ENCODE measurements around the gene CLSTN1.

Gene CLSTN1

DNA sequence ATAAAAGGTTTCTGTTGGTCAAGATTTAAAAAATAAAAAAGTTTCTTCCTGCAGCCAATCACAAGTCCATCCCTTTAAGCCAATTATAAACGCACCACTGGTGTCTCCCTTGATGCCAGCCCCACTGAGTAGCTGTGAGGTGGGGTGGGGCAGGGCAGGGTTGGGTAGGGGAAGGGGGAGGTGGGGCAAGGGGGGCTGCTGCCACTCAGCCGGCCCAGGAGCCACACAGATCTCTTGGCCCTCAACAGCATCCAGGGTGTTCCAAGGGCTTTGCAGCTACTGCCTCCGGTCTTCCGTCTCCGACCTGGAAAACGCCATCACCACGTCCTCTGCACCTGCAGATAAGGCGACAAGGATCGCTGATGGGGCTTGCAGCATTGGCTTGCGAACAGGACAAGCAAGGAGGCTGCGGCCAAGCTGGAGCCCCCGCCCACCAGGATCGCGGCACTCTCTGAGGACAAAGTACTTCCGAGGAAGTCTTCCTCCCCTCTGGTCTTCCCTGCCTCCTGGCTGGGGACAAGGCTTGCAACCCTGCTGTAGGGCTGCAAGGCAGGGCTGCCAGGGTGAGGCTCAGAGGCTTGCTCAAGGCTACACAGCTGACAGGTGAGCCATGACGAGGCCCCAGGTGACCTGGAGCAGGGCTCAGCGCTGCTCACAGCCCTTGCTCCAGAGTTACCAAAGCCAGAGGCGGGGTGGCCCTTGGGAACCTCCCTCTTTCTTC lies 26.8 kb upstream of the CLSTN1 start:
- no peak for DNase-seq (ENCODE audit: low spot score)

- peak; percentile 10 for DNase-seq (ENCODE audit: low spot score)
Observed at GRCh38 chr1:9849691-9850441, 26.1 kb upstream of the CLSTN1 start.

- DNase-seq (ENCODE audit: low spot score) = no peak
Observed at GRCh38 chr1:9848022-9848421, 24.3 kb upstream of the CLSTN1 start.

DNA sequence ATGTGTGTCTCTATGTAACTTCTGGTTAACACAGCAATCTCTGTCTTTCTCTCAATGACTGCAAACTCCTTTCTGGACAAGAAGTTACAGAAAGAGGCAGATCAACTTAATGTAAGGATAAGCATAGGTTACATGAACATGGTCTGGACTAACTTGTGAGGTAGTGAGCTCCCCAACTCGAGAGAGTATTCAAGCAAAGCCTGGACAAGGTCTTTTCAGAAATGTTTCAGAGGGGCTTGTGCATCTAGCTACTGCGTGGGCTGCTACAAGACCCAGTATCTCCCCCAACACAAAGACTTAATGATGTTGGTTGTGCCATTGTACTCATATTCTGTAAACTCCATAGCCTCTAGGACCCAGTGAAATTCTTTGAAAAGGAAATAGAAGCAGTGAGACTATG lies 23.5 kb upstream of the CLSTN1 start:
- no peak for DNase-seq (ENCODE audit: low spot score)

GRCh38 chr1:9846611-9847171 lies 22.9 kb upstream of the CLSTN1 start:
- no peak for DNase-seq (ENCODE audit: low spot score)

DNA sequence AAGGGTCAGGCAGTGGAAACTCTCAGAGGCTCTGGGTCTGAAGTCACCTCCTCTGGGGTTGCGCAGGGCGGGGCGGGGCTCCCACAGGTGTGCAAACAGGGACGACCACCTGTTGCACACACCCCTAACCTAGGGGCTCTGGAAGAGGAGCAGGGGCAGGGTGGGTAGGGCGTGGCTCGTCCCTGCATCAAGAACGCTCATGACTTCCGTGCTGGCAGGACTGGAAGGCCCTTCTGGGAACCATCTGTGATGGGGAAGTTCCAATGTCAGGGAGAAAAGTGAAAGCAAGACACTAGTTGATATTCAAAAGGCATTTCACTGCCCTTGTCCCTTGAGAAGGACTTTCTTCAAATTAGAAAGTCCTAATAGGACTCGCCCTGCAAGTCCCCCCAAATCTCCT lies 22.1 kb upstream of the CLSTN1 start:
- no peak for DNase-seq (ENCODE audit: low spot score)

- DNase-seq (ENCODE audit: low spot score) = no peak
Observed at GRCh38 chr1:9844756-9845155, 21.0 kb upstream of the CLSTN1 start.

GRCh38 chr1:9844106-9844505 lies 20.3 kb upstream of the CLSTN1 start:
- DNase-seq (ENCODE audit: low spot score) = no peak

- DNase-seq (ENCODE audit: low spot score) = no peak
Observed at GRCh38 chr1:9843576-9843945, 19.8 kb upstream of the CLSTN1 start.

DNA sequence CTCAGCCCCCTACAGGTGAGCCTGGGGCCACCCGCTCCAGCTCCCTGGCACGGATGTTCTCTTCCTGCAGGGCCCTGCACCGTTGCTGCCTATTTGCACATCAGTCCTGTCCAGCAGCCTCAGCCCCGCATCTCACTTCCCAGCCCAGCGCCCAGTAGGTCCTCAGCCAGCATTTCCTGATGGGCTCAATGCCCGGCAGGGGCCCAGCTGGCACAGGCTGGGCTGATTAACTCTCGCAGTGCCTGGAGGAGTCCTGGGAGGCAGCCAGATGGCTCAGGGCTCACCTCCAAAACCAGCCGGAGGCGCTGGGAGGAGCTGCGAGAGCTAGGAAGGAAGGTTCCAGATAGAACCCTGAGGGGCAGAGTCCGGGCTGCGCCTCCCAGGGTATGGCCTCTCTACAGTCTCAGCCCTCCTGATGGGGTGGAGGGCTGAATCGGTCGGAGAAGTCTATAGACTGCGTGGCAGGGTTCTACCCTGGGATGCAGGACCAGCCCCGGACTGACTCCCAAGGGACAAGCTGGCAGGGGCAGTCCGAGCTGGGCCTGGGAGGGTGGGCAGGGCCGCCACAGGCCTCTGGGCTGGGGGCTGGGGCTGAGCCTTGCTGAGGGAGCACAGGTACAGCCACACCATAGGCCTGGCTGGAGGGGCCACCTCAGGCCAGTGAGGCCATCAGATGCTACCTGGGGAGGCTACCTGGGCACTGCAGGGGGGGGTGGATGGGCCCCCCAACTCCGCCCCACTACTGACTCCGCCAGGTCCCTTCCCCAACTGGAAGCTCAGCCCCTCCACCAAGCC lies 19.2 kb upstream of the CLSTN1 start:
- no peak for DNase-seq (ENCODE audit: low spot score)

GRCh38 chr1:9842073-9842711 lies 18.4 kb upstream of the CLSTN1 start:
- no peak for DNase-seq (ENCODE audit: low spot score)

GRCh38 chr1:9841460-9841859 lies 17.7 kb upstream of the CLSTN1 start:
- no peak for DNase-seq (ENCODE audit: low spot score)

GRCh38 chr1:9840176-9840575 lies 16.4 kb upstream of the CLSTN1 start:
- DNase-seq (ENCODE audit: low spot score) = no peak

GRCh38 chr1:9838946-9839345 lies 15.2 kb upstream of the CLSTN1 start:
- no peak for DNase-seq (ENCODE audit: low spot score)

DNA sequence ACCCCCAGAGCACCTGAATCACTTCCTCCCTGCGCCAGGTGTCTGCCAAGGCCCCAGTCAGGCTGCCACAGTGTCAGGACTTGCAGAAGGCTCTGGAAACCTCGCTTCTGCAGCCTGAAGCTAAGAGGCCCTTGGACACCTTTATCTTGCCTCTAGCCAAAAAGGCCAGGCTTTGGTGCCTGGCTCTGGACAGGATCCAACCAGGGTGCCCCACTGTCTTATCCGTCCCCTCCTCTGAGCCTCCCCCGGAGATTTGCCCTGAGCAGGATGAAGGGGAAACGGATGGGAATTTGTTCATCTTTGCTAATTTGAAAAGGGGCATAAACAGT lies 12.8 kb upstream of the CLSTN1 start:
- no peak for DNase-seq (ENCODE audit: low spot score)

GRCh38 chr1:9835758-9836631 lies 12.2 kb upstream of the CLSTN1 start:
- no peak for DNase-seq (ENCODE audit: low spot score)

- no peak for DNase-seq (ENCODE audit: low spot score)
Observed at GRCh38 chr1:9835404-9835757, 11.6 kb upstream of the CLSTN1 start.

DNA sequence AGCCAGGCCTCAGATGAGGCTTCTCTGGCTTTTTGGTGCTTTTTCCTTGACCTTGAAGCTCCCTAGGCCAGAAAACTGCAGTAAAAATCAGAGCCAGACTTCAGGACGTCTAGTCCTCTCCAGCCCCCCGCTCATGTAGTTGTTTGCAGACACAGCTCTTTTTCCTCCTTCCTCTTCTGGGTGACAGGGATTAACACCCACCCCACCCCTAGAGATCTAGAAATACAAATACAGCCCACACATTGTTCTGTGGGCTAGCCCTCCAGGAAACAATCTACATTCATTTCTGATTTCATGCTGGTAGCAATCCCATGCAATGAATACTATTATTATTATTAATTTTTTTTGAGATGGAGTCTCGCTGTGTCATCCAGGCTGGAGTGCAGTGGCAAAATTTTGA lies 9.9 kb upstream of the CLSTN1 start:
- DNase-seq (ENCODE audit: low spot score) = no peak

GRCh38 chr1:9827558-9828185 lies 3.9 kb upstream of the CLSTN1 start:
- DNase-seq (ENCODE audit: low spot score) = no peak

DNA sequence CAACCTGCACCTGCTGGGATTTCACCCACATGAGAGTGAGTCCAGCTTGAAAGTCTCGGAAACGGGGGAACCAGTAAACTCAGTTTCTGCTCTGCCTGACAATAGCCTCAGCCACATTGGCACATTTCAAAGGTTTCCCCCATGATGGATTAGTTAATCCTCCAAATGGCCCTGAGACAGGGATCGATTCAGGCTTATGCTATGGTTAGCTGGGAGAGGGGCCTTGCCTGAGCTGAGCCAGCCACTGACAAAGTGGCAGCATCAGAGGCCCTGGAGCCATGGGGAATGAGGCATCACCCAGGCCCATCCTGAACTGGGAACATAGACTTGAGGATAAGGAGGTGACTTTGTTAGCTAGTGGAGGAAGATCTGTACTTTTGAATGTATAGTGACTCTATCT lies 2.9 kb upstream of the CLSTN1 start:
- no peak for DNase-seq (ENCODE audit: low spot score)

- no peak for DNase-seq (ENCODE audit: low spot score)
Observed at GRCh38 chr1:9826087-9826486, 2.3 kb upstream of the CLSTN1 start.

Measured in CD4-positive, alpha-beta T cell treated with Interleukin-2 at 100 ng/mL for 4 hours (primary cell).